Measurements from ENCODE around the gene TANGO2.

TANGO2 gene

DNA sequence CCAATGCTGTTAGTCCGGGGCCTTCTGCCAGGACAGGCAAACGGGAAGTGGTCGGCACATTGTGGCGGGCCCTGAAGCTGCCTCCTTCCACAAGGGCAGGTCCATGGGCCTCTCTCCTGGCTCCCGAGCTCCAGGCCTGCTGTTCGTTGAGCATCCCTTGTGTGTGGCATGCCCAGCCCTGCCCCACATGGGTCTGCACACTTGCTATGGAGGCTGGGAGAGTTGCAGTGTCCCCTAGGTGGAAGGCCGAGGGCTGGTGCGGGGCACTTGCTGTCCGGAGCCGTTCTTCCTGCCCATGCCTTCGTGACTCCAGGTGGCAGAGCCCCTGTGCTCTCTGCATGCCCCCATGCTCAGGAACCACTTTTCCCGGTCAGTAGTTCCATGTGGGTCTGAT lies 33.1 kb downstream of the TANGO2 start:
- no peak for DNase-seq (ENCODE audit: extremely low spot score)
- TF ChIP-seq HDGF (IDR thresholded peaks at IDR 0.05; ENCODE audit: borderline replicate concordance) (no peak), FOXM1 (IDR thresholded peaks at IDR 0.05; ENCODE audit: borderline replicate concordance) (no peak), SUZ12 (IDR thresholded peaks at IDR 0.05) (no peak), FOXK2 (IDR thresholded peaks at IDR 0.05) (no peak)
- POLR2A ChIA-PET = interaction anchor here (0.9 kb wide), 1 partner anchor 29 kb away, joined by 3 read pairs; no protein-coding TSS in a partner anchor
- CTCF ChIA-PET = no interaction called here

DNA sequence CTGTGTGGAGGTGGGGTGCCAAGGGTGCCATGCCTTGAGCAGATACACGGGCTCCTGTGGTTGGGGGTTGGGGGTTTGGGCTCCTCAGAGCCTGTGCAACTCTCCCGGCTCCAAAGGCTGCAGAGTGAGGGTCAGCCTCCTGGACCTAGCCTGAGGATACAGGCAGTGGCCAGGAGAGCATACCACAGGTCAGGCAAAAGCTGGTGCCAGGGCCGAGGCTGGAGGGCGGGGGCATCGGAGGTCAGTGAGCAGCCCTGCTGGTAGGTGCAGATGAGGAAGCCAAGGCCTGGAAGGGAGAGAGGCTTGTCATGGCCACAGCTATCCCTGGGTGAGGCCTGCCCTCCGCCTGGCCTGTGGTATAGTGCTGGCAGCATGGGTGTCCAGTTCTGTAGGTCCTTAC lies 33.6 kb downstream of the TANGO2 start:
- TF ChIP-seq SUZ12 (IDR thresholded peaks at IDR 0.05) = no peak
- no peak for TF ChIP-seq L3MBTL2 (conservative IDR thresholded peaks at IDR 0.05)
- POLR2A ChIA-PET = interaction anchor here (0.9 kb wide), 1 partner anchor 29 kb away, joined by 3 read pairs; no protein-coding TSS in a partner anchor
- CTCF ChIA-PET = no interaction called here
- no peak for DNase-seq (ENCODE audit: extremely low spot score)

DNA sequence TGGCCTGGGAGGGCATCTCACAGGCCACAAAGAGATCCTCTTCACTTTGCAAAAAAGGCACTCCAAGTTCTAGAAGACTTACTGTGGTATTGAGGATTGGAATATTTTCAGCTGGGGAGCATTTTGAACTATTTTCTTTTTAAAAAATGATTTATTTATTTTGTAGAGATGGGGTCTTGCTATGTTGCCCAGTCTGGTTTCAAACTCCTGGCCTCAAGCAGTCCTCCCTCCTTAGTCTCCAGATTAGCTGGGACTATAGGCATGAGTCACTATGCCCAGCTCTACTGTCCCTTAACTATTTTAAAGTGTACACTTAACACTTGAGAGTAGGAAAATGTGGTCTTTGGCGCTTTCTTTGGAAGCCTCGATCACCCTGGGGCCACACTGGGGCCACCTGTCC lies 34.2 kb downstream of the TANGO2 start:
- ChIA-PET POLR2A (no interaction called here), CTCF (no interaction called here)
- DNase-seq (ENCODE audit: extremely low spot score) = no peak
- TF ChIP-seq ZNF384 (IDR thresholded peaks at IDR 0.05) (no peak), SP1 (IDR thresholded peaks at IDR 0.05) (no peak), TARDBP (IDR thresholded peaks at IDR 0.05) (no peak), FOXA1 (IDR thresholded peaks at IDR 0.05) (no peak), CTBP1 (IDR thresholded peaks at IDR 0.05; ENCODE audit: borderline replicate concordance) (no peak), ARNT (IDR thresholded peaks at IDR 0.05) (no peak)

DNA sequence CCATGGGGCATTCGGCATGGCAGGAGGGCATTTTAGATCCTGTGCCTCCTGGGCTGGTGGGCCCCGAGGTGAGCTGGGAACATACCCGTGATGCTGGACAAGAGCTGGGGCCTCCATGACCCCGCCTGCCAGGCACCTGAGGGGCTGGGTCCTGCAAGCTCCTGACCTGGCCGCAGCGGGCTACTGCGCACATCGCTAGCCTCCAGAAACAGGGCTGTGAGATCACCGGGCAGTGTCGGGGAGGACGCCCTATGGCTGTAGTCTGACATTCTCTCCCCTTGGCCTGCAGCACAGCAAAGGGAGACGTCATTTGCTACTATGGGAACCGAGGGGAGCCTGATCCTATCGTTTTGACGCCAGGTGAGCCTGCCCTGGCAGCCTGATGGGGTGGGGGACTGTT lies 34.7 kb downstream of the TANGO2 start:
- ChIA-PET CTCF (no interaction called here), POLR2A (no interaction called here)

DNA sequence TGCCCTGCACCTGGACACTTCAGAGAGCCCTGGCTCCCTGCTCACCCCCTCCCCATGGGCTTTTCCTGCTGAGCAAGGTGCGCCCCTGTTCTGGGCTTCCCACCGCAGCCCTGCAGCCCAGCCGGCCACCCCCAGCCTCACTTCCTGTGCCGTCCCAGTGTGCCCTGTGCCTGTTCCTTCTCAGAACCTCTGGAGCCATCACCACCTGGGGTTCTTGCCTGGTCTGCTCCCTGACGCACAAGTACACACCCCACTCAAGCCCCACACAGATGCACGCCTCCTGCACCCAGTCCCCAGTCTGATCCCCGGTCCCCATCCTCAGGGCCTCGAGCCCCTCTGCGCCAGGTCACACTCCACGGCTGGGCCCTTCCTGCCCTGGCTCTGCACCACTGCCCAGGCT lies 35.3 kb downstream of the TANGO2 start:
- TF ChIP-seq CTBP1 (IDR thresholded peaks at IDR 0.05; ENCODE audit: borderline replicate concordance) (no peak), FOXA1 (IDR thresholded peaks at IDR 0.05) (no peak), NFRKB (IDR thresholded peaks at IDR 0.05) (no peak), FOXK2 (IDR thresholded peaks at IDR 0.05) (no peak), SP1 (IDR thresholded peaks at IDR 0.05) (no peak), FOXM1 (IDR thresholded peaks at IDR 0.05; ENCODE audit: borderline replicate concordance) (no peak), TARDBP (IDR thresholded peaks at IDR 0.05) (no peak), L3MBTL2 (conservative IDR thresholded peaks at IDR 0.05) (no peak), SUZ12 (IDR thresholded peaks at IDR 0.05) (no peak), ELF4 (IDR thresholded peaks at IDR 0.05) (no peak), ARNT (IDR thresholded peaks at IDR 0.05) (no peak), BHLHE40 (IDR thresholded peaks at IDR 0.05; ENCODE audit: borderline replicate concordance) (no peak), LEF1 (IDR thresholded peaks at IDR 0.05; ENCODE audit: borderline replicate concordance) (no peak), ZNF384 (IDR thresholded peaks at IDR 0.05) (no peak)
- TF ChIP-seq, protein P1, sequence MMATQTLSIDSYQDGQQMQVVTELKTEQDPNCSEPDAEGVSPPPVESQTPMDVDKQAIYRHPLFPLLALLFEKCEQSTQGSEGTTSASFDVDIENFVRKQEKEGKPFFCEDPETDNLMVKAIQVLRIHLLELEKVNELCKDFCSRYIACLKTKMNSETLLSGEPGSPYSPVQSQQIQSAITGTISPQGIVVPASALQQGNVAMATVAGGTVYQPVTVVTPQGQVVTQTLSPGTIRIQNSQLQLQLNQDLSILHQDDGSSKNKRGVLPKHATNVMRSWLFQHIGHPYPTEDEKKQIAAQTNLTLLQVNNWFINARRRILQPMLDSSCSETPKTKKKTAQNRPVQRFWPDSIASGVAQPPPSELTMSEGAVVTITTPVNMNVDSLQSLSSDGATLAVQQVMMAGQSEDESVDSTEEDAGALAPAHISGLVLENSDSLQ (IDR thresholded peaks at IDR 0.05) = no peak
- ChIA-PET POLR2A (interaction anchor here (1.3 kb wide), 1 partner anchor 23 kb away, joined by 4 read pairs; the partner anchor contains the start of gene DGCR8), CTCF (no interaction called here)
- DNase-seq (ENCODE audit: extremely low spot score) = no peak

More for the DNA sequence above, 34.7 kb downstream of the TANGO2 start:
- no peak for DNase-seq (ENCODE audit: extremely low spot score)
- no peak for TF ChIP-seq HDGF (IDR thresholded peaks at IDR 0.05; ENCODE audit: borderline replicate concordance)

DNA sequence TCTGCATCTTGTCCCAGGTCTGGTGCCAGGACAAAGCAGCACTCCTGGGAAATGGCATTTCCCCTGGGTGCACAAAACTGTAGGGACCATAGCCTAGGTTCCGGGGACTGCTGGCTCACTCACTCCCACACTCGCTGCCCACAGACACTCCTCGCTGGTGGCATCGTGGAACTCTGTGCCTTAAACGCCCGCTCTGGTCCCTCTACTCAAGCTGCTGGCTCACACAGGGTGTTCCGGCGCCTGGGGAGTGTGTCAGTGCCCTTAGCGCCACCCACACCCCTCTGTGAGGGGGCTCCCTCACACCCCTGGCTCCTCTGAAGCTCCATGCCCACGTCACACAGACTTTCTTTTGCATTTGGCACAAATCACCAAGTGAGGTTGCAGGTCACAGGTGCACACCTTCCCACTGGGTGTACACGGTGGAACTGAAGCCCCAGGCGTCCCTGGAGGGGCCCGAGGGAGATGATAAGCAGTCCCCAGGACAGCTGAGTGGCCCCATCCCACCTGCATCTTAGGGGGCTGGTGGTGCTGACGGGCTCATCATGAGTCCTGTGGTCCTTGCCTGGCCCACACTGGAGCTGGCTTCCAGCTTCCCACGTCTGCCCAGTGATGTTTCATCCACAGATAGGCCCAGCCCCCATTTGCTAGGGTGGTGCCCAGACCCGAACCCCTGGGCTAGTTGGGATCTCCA lies 35.9 kb downstream of the TANGO2 start:
- TF ChIP-seq LEF1 (IDR thresholded peaks at IDR 0.05; ENCODE audit: borderline replicate concordance) (no peak), ELF4 (IDR thresholded peaks at IDR 0.05) (no peak), FOXA1 (IDR thresholded peaks at IDR 0.05) (no peak), FOXM1 (IDR thresholded peaks at IDR 0.05; ENCODE audit: borderline replicate concordance) (no peak), BHLHE40 (IDR thresholded peaks at IDR 0.05; ENCODE audit: borderline replicate concordance) (no peak), SP1 (IDR thresholded peaks at IDR 0.05) (no peak), CTBP1 (IDR thresholded peaks at IDR 0.05; ENCODE audit: borderline replicate concordance) (no peak), FOXK2 (IDR thresholded peaks at IDR 0.05) (no peak), L3MBTL2 (conservative IDR thresholded peaks at IDR 0.05) (no peak), NFRKB (IDR thresholded peaks at IDR 0.05) (no peak)
- TF ChIP-seq, protein P1 (IDR thresholded peaks at IDR 0.05) = no peak
- ChIA-PET CTCF (interaction anchor here (0.6 kb wide), 1 partner anchor 145 kb away, joined by 3 read pairs; no protein-coding TSS in a partner anchor), POLR2A (interaction anchor here (0.7 to 1.3 kb wide), 2 partner anchors 23 to 42 kb away, joined by 3 to 4 read pairs; partner anchors contain the start of gene DGCR8)
- DNase-seq (ENCODE audit: extremely low spot score) = no peak

DNA sequence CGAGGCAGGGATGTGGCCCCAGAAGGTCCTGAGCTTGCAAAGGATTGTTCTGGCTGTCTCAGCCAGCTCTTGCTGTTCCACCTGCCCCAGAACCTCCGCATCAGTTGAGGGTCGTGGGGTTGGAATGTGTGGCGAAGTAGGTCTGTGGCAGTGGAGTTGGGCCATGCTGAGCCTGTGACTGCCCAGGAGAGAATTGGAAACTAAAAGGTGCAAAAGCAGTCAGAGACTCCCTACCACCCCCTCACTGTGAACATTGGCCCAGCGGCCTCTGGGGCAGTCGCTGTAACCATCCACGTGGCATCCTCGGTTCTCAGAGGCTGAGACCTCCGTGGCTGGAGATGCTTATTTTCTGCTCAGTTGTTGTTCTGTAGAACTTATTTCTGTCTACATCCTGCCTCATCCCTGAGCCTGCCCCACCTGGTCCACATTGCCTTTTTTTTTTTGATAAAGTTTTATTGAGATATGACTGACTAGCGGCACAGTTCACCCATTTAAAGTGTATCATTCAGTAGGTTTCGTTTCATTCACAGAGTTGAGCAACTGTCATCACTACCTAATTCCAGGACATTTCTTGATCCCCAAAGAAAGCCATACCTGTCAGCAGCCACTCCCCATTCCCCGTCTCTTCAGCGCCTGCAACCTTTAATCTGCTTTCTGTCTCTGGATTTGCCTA lies 36.8 kb downstream of the TANGO2 start:
- no peak for DNase-seq (ENCODE audit: extremely low spot score)
- no peak for TF ChIP-seq ARNT (IDR thresholded peaks at IDR 0.05)
- TF ChIP-seq FOXA1 (IDR thresholded peaks at IDR 0.05) = no peak
- no peak for TF ChIP-seq FOXM1 (IDR thresholded peaks at IDR 0.05; ENCODE audit: borderline replicate concordance)
- no peak for TF ChIP-seq SP1 (IDR thresholded peaks at IDR 0.05)
- TF ChIP-seq ZNF384 (IDR thresholded peaks at IDR 0.05) = peak; percentile 85
- TF ChIP-seq TARDBP (IDR thresholded peaks at IDR 0.05) = no peak
- CTCF ChIA-PET = no interaction called here
- POLR2A ChIA-PET = no interaction called here
